Measurements from ENCODE around the gene MYBPC3.
A peak's percentile ranks its signal among the peaks of the same experiment; 100 is the strongest.
"Not testable (repeated sequence)": the region's sequence is repeated elsewhere in the genome, so short reads cannot be mapped to it uniquely, and the experiment has no call there.

The MYBPC3 gene

GRCh38 chr11:47337229-47337924 lies 15.1 kb downstream of the MYBPC3 start:
- DNase-seq (ENCODE audit: low spot score) = no peak

DNA sequence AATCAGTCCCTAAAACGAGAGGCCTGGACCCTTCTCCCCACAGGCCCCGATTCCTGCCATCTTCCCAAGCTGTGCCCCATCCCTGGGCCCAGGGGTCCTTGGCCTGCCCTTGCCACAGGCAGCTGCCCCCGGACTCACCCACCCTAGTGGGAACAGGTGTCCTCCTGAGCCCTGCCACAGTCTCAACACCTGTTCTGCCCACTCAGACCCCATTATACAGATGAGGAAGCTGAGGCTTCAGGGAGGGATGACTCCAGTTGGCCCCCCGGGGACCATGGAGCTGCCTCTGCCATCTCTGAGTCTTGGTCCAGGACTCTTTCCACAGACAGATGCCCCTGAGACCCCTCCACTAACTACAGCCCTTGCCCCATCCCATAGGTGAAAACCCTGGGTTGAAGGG lies 15.9 kb downstream of the MYBPC3 start:
- no peak for DNase-seq (ENCODE audit: low spot score)

GRCh38 chr11:47335733-47336132 lies 16.8 kb downstream of the MYBPC3 start:
- DNase-seq (ENCODE audit: low spot score) = no peak

DNA sequence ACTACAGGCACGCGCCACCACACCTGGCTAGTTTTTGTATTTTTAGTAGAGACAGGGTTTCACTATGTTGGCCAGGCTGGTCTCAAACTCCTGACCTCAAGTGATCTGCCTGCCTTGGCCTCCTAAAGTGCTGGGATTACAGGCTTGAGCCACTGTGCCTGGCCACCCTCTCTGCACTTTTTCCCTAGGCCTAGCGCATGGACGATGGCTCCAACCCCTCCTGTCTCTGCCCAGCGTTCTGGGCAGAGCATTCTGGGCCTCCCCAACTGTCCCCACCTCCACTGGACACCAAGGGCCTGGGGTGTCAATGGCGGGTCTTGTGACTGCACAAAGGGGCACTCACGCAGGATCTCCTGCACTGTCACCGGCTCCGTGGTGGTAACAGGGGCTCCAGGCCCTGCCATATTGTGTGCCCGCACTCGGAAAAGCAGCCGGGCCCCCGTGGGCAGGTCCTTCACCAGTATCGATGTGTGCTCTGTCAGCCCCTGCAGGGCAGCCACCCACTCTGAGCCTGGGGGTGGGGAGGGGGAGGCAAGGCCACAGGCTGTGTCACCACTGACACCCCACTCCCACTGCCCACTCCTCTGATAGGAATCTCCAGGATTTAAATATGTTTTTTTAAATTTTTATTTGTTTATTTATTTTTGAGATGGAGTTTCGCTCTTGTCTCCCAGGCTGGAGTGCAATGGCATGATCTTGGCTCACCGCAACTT lies 17.6 kb downstream of the MYBPC3 start:
- DNase-seq (ENCODE audit: low spot score) = not testable (repeated sequence)

- no peak for DNase-seq (ENCODE audit: low spot score)
Measured at GRCh38 chr11:47333886-47334443, 18.5 kb downstream of the MYBPC3 start.

DNA sequence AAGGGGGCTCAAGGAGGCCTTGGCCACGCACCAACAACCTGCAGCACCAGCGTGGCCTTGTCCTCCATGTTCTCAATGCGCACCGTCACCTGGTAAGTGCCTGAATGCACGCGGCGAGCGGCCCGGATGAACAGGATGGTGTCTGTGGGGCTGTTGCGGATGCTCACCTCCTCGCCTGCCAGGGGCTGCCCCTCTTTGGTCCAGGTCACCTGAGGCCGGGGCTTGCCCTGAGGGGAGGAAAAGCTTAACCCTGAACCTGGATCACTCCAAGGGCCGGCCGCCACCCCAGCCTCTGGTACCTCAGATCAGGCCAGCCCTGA lies 19.0 kb downstream of the MYBPC3 start:
- no peak for DNase-seq (ENCODE audit: low spot score)

DNA sequence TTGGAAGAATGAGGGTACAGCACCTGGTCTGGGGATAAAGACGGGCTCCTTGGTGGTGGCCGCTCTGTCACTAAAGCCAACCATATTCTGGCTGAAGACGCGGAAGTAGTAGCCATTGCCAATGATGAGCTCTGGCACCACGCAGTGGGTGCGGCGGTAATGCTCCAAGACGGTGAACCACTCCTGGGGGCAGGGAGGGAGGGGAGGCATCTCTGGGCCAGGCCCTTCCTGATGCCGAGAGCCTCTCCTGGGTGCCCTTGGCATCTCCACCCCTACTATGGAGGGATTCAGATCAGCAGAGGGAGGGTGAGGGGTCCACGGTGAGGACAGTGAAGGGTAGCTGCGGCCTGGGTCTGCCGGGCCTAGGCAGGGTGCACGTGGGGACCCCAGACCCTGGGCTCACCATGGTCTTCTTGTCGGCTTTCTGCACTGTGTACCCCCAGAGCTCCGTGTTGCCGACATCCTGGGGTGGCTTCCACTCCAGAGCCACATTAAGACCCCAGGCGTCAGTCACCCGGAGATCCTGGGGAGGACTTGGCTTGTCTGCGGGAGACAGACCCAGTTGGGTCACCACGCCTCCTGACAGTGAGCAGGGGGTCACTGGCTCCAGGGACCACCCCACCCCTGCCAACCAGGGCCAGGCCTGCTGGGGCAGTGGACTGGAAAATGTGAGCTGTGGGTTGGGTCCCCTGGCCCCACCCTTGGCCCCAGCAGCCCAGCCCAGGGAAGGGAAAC lies 19.5 kb downstream of the MYBPC3 start:
- DNase-seq (ENCODE audit: low spot score) = no peak

- no peak for DNase-seq (ENCODE audit: low spot score)
Measured at GRCh38 chr11:47332303-47332711, 20.2 kb downstream of the MYBPC3 start.

DNA sequence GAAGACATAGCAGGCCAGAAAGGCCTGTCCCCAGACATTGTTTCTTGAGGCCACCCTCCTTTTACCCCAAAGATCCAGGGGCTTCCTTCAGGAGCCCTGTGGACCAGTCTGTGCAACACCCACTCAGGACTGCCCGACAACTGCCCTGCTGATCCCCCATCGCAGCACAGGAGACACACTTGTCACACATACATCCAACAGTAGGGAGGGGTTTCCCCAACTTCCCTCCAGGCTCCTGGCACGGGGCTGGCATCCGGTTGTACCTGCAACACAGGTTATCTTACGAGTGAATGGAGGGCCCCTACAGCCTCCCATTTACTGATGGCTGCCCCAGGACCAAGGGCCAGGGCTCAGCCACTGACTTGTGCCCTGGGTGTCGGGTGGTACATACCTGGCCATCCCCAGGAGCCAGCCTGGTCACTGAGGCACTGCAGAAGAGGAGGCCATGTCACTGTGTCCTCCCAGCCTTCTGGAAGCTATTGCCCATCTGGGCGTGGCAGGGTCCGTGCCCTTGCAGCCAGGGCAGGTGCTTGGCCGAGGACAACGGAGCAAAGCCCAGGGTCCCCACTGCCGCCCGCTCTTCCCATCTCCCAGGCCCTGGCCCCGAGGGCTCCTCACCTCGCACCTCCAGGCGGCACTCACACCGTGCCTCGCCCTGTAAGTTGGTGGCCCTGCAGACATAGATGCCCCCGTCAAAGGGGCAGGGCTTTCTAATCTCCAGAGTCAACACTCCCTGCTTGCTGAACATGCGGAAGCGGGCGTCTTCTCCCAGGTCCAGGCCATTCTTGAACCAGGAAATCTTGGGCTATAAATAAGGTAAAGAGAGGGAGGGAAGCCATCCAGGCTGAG lies 20.8 kb downstream of the MYBPC3 start:
- no peak for DNase-seq (ENCODE audit: low spot score)

DNA sequence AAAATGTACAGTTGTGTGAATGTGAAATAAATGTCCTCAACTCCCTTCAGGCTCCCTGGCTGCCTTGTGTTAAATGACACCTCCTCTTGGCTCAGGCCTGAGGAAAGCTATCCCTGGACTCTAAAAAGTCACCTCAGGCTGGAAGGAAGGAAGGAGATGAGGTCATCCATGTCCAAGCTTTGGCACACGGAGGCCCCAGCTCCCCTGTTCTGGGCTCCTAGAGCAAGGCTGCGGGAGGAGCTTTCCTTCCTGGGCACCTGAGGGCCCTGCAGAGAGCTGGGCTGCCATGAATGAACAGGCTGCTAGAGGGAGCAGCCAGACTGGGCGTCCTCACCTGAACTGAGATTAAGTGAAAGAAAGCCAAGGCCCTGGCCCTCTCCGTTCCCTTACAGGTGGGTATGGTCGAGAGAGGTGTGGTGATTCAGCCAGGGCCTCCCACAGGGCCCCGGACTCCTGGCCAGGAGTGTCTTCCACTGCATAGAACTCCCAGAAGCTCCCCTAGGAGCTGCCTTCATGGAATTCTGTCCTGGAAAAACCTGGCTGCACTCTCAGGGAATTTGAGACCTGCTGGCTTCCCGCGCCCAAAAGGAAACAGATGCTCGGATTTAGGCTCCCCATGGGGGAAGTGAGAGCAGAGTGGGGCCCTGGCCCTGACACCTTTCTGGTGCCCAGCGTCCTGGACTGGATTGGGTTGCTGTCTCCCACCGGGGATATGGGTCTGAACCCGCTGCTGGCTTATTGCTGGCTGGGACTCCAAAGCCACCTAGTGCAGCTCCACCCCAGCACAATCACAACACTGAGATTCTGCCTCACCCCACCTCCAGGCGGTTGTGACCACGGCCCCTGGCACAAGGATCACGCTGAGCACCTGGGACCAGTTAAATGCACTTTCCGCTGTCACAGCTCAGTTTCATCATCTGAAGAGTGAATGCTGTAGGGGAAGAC lies 22.2 kb downstream of the MYBPC3 start:
- no peak for DNase-seq (ENCODE audit: low spot score)

GRCh38 chr11:47329431-47329986 lies 23.0 kb downstream of the MYBPC3 start:
- DNase-seq (ENCODE audit: low spot score) = no peak

- DNase-seq (ENCODE audit: low spot score) = no peak
Measured at GRCh38 chr11:47328449-47329390, 23.8 kb downstream of the MYBPC3 start.

- no peak for DNase-seq (ENCODE audit: low spot score)
Measured at GRCh38 chr11:47327949-47328348, 24.6 kb downstream of the MYBPC3 start.

- no peak for DNase-seq (ENCODE audit: low spot score)
Measured at GRCh38 chr11:47327025-47327424, 25.5 kb downstream of the MYBPC3 start.

GRCh38 chr11:47326198-47326597 lies 26.3 kb downstream of the MYBPC3 start:
- DNase-seq (ENCODE audit: low spot score) = no peak

GRCh38 chr11:47325271-47326041 lies 27.0 kb downstream of the MYBPC3 start:
- peak; percentile 43 for DNase-seq (ENCODE audit: low spot score)

DNA sequence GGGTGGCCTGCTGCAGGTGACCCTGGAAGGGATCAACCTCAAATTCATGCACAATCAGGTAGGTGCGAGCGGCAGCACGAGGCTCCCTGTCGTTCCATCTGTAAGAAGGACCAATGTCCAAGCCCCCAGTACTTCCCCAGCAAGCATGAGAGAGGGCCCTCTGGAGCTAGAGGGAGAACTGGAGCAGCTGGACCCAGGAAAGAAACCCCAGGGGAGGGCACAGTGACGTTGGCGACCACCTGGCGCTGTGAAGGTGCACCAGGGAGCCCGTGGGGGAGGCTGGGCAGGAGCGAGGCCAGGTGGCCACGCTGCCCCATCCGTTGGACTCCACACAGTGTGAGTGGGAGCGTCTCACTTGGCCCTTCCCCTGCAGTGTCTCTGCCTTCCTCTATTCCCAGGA lies 28.0 kb downstream of the MYBPC3 start:
- no peak for DNase-seq (ENCODE audit: low spot score)

GRCh38 chr11:47318166-47318565 lies 34.3 kb downstream of the MYBPC3 start:
- DNase-seq (ENCODE audit: low spot score) = no peak
